IPS-20b (cell line): ENCODE results near the gene NCAPH2.
A peak's percentile ranks its signal among the peaks of the same experiment; 100 is the strongest.

Experiments used
- H3K27ac ChIP-seq: one replicate; pipeline ENCODE4 v1.5.1; 2013; ENCODE audit warnings: low read length
- H3K27me3 ChIP-seq: 2 replicates; pipeline ENCODE4 v1.6.1; 2013; ENCODE audit warnings: mild to moderate bottlenecking, low read length, inconsistent platforms; ENCODE audit not compliant: insufficient read depth
- H3K36me3 ChIP-seq: 2 replicates; pipeline ENCODE4 v1.6.1; 2013; ENCODE audit warnings: low read depth, mild to moderate bottlenecking, inconsistent platforms, low read length, moderate library complexity; ENCODE audit not compliant: insufficient read depth
- H3K4me1 ChIP-seq: 2 replicates; pipeline ENCODE4 v1.6.1; 2013; ENCODE audit warnings: mild to moderate bottlenecking, control low read depth, inconsistent platforms, low read length, moderate library complexity; ENCODE audit not compliant: insufficient read depth
- H3K4me3 ChIP-seq: 2 replicates; pipeline ENCODE4 v1.5.1; 2013; ENCODE audit warnings: mild to moderate bottlenecking, low read length, inconsistent platforms
- H3K9ac ChIP-seq: 2 replicates; pipeline ENCODE4 v1.6.1; 2013; ENCODE audit warnings: low read depth, mild to moderate bottlenecking, inconsistent platforms, low read length, moderate library complexity
- H3K9me3 ChIP-seq: 2 replicates; pipeline ENCODE4 v1.6.1; 2013; ENCODE audit warnings: mild to moderate bottlenecking, low read depth, low read length, inconsistent platforms; ENCODE audit not compliant: insufficient read depth

The NCAPH2 gene

DNA sequence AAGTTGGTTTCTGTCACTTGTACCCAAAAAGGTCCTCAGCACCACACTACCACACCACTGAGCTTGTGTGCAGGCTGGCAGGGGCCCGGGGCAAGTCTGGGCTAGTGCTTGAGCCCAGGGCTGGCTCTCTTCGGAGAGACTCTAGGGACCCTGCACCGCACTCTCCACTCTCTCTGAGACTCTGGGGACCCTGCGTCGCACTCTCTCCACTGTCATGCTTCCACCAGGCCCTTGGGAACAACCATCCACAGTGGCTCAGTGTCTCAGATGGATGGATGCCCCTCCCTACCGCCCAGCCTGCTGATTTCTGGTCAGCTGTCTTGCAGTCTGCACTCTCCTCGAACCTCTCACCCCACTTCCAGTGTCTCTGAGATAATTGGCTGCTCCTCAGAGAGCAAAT, 31.2 kb upstream of the NCAPH2 start:
- H3K4me3 ChIP-seq, result no peak overlapping the region
- H3K9me3 ChIP-seq, result no peaks in the 10 kb centered on the region
- no peaks in the 10 kb centered on the region for H3K36me3 ChIP-seq
- no peak overlapping the region for H3K9ac ChIP-seq
- H3K4me1 ChIP-seq, result peaks cover 11% of the 10 kb centered on the region; the same call in 1 of the 2 replicates
- peaks cover 30% of the 10 kb centered on the region for H3K27me3 ChIP-seq
- no peak overlapping the region for H3K27ac ChIP-seq

DNA sequence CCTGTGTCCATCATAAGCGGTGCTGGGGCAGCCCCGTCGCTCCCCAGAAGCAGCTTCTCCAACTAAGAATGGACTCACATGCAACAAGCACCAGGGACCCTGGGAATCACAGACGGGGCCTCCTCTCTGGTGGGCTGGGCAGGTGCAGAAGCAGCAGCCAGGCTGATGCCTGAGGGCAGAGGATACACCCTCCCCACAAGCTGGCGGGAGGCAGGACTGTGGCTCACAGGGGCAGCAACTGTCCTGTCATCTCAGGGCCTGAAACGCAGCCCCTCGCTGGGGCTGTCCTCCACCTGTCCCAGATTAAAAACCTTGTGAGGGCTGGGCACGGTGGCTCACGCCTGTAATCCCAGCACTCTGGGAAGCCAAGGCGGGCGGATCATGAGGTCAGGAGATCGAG, 30.1 kb upstream of the NCAPH2 start:
- no peak overlapping the region for H3K9ac ChIP-seq
- H3K27ac ChIP-seq, result no peak overlapping the region
- H3K4me3 ChIP-seq, result no peak overlapping the region
- H3K9me3 ChIP-seq, result no peaks in the 10 kb centered on the region
- H3K4me1 ChIP-seq, result peaks cover 11% of the 10 kb centered on the region; the same call in 1 of the 2 replicates
- H3K36me3 ChIP-seq, result no peaks in the 10 kb centered on the region
- peaks cover 34% of the 10 kb centered on the region for H3K27me3 ChIP-seq

DNA sequence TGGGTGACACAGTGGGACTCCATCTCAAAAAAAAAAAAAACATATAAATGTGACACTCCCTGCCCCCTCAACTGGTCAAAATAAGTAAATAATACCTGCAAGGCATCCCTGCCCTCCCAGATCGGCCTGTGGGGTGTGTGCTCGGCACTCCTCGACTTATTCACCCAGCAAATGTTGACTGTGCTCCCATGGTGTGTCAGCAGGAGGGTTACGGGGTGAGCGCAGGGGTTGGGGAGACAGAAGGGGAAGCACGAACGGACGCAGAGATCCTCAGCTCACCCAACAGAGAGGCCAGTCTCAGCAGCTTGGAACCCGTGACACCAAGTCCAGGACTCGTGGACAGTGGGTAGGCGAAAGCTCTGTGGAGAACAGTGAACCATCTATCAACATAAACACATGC, 28.3 kb upstream of the NCAPH2 start:
- no peak overlapping the region for H3K4me3 ChIP-seq
- no peaks in the 10 kb centered on the region for H3K36me3 ChIP-seq
- no peaks in the 10 kb centered on the region for H3K9me3 ChIP-seq
- peaks cover 34% of the 10 kb centered on the region for H3K27me3 ChIP-seq
- peaks cover 5% of the 10 kb centered on the region; the same call in 1 of the 2 replicates for H3K4me1 ChIP-seq
- no peak overlapping the region for H3K27ac ChIP-seq
- H3K9ac ChIP-seq, result no peak overlapping the region

DNA sequence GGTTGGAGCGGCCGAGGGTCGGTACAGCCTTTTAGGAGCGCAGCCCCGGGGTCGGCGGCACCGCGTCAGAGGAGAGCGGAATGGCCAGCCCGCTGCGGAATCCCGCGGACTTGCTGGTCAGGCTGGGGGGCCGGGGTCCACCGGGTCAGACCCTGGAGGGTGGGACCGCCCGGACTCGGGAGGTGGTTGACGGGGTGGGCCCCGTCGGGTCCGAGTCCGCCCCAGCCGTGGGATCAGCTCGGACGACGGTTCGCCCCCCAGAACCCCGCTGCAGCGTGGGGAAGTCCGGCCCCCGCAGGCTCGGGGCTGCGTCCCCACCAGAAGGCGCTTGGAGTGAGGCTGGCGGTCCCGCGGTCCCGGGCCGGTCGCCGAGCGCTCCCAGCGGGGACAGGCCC, 27.0 kb upstream of the NCAPH2 start:
- H3K4me1 ChIP-seq, result no peaks in the 10 kb centered on the region
- peaks cover 34% of the 10 kb centered on the region for H3K27me3 ChIP-seq
- H3K4me3 ChIP-seq, result peak overlapping the region; percentile 68; the same call in 1 of the 2 replicates
- no peaks in the 10 kb centered on the region for H3K9me3 ChIP-seq
- no peak overlapping the region for H3K27ac ChIP-seq
- H3K9ac ChIP-seq, result peak overlapping the region; percentile 45; the same call in 1 of the 2 replicates
- no peaks in the 10 kb centered on the region for H3K36me3 ChIP-seq

DNA sequence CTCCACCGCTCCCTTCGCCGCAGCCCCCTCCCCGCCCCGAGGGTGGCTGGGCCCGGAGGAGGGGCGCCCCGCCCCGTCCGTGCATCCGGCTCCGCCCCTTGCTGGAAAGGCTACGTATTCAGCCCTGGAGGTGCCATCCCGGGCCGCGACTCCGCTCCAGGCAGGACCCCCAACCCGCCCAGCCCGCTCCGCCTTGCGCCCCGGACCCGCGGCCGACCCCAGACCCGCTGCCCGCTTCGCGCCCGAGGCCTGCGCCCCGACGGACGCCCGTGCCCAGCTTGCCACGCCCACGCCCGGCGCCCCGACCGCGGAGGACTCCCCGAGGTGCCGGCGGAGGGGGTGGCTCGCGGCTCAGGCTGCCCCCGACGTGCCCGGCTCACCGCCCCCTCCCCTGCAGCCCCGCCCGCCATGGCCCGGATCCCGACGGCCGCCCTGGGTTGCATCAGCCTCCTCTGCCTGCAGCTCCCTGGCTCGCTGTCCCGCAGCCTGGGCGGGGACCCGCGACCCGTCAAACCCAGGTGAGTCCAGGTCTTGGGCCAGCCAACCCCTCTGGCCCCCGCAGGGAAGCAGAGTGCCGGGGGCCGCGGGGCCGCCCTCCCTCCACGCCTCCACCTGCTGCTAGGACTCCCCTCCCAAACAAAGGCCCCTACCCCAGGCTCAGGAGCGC, 26.5 kb upstream of the NCAPH2 start, which contains the start of gene ADM2:
Gene ADM2, plus strand, starts transcription at position 104 of the 667 bp plus-strand sequence. Its CDS starts 305 bp downstream, at position 409.
- no peaks in the 10 kb centered on the region for H3K36me3 ChIP-seq
- H3K4me3 ChIP-seq, result peak within 1 kb of the TSS; percentile 68
- H3K27ac ChIP-seq, result no peak within 1 kb of the TSS
- H3K9me3 ChIP-seq, result no peaks in the 10 kb centered on the region
- no peaks in the 10 kb centered on the region for H3K4me1 ChIP-seq
- H3K9ac ChIP-seq, result peak within 1 kb of the TSS; percentile 70; the same call in 1 of the 2 replicates
- peaks cover 34% of the 10 kb centered on the region for H3K27me3 ChIP-seq

DNA sequence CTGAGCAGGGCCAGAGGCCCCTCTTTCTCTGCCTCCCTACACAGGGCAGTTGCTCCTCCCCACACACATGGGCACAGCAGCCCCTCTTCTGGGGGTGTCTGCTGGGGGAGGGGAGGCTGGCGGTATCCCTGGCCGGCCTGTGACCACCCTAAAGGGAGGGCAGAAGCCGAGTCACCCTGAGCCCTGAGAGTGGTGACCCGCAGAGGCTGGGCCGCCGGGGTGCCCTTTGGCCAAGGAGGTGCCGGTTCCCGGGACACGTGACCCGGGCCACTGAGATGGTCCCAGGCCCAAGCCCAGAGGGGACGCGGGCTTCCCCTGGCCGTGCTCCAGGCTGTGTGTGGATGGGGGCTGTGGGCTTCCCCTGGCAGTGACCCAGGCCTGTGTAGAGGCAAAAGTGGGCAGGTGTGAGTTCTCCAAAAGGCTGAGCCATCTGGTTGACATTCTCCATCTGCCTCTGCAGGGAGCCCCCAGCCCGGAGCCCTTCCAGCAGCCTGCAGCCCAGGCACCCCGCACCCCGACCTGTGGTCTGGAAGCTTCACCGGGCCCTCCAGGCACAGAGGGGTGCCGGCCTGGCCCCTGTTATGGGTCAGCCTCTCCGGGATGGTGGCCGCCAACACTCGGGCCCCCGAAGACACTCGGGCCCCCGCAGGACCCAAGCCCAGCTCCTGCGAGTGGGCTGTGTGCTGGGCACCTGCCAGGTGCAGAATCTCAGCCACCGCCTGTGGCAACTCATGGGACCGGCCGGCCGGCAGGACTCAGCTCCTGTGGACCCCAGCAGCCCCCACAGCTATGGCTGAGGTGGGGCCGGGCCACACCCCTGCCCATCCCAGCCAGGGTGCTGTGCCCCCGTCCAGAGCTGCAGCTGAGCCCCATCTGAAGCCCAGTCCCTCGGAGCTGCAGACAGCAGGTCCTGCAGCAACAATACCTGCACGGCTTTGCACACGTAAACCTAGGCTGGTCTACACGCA, 25.6 kb upstream of the NCAPH2 start:
- Histone ChIP-seq H3K9ac (peak overlapping the region; percentile 70; the same call in 1 of the 2 replicates), H3K4me3 (peak overlapping the region; percentile 68)

DNA sequence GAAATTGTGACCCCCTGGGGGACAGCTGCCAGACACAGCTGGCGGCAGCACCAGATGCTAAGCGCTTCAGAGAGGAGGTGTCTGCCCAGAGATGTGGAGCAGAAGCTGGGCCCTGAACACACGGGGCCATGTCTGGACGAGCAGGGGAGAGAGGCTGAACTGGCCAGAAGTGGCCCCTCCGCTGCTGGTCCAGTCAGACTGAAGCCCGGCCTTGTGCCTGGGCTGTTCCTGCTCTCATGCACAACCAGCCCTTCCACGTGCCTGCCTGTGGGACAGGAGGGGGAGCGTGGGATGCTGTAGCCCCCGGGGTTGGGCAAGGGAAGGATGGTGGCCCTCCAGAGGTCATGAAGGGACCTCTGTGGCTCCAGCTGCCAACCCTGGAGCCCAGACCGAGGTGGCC, 24.9 kb upstream of the NCAPH2 start:
- H3K36me3 ChIP-seq, result no peaks in the 10 kb centered on the region
- no peak overlapping the region for H3K4me3 ChIP-seq
- H3K4me1 ChIP-seq, result no peaks in the 10 kb centered on the region
- H3K9me3 ChIP-seq, result no peaks in the 10 kb centered on the region
- H3K27ac ChIP-seq, result no peak overlapping the region
- no peak overlapping the region for H3K9ac ChIP-seq
- H3K27me3 ChIP-seq, result peaks cover 34% of the 10 kb centered on the region

More for the DNA sequence above, 25.6 kb upstream of the NCAPH2 start:
- no peaks in the 10 kb centered on the region for H3K36me3 ChIP-seq
- no peaks in the 10 kb centered on the region for H3K4me1 ChIP-seq
- no peak overlapping the region for H3K27ac ChIP-seq
- H3K9me3 ChIP-seq, result no peaks in the 10 kb centered on the region
- peaks cover 34% of the 10 kb centered on the region for H3K27me3 ChIP-seq

DNA sequence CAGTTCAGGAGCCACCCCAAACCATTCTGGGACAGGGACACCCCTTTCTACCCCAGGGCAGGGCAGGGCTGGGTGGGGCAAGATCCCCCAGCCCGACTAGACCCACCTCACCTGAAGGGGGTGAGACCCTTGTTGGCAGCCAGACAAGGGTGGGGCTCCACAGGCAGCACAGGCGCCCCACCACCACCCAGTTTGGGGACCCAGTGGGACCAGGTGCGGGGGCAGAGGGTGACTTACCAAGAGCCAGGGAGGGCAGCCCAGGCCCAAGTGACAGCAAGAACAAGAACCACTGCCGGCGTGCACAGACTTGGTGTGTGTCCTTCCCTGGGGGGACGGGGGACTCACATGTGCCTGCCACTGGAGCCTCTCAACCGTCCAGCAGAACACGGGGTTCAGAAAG, 24.5 kb upstream of the NCAPH2 start:
- Histone ChIP-seq H3K27ac (no peak overlapping the region), H3K36me3 (no peaks in the 10 kb centered on the region), H3K4me1 (no peaks in the 10 kb centered on the region), H3K4me3 (no peak overlapping the region), H3K27me3 (peaks cover 33% of the 10 kb centered on the region), H3K9ac (no peak overlapping the region), H3K9me3 (no peaks in the 10 kb centered on the region)

DNA sequence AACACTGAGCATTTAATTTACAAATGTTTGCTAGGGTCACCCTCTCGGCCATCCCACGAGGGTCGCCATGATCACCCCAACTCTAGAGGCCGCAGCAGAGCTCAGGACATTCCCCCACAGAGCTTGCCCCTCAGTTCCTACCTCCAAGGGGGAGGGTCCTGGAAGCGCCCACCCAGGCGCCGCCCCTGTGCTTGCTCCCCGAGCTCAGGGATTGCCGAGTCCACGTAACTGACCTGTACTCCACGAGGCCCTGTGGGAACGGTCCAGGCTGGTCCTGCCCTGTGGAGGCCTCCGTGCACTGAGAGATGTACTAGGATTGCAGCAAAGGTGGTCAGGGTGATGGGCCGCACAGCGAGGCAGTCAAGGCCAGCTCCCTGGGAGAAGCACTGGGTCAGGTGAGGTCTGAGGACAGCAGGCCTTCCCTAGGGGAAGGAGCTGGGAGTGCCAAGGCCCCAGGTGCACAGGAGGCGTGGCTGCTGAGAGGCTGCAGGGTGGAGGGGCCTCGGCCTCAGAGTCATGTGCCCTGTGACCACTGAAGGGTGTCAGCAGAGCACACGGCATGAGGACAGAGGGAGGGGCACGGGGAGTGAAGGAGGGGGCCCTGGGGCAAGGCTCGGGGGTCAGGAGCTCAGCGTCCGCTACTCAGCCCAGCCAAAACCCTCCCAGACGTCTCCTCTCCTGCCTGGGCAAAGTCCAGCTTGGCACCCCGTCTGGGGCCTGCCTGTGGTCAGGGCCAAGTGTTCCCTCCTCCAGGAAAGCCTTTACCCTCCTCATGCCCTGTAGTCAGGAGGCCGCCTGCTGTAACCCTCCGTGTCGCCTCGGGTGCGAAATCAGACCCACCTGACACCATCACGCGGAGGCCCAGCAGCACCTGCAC, 23.8 kb upstream of the NCAPH2 start:
- peaks cover 26% of the 10 kb centered on the region for H3K27me3 ChIP-seq
- no peaks in the 10 kb centered on the region for H3K4me1 ChIP-seq
- no peak overlapping the region for H3K9ac ChIP-seq
- H3K27ac ChIP-seq, result no peak overlapping the region
- H3K9me3 ChIP-seq, result no peaks in the 10 kb centered on the region
- no peak overlapping the region for H3K4me3 ChIP-seq
- no peaks in the 10 kb centered on the region for H3K36me3 ChIP-seq

DNA sequence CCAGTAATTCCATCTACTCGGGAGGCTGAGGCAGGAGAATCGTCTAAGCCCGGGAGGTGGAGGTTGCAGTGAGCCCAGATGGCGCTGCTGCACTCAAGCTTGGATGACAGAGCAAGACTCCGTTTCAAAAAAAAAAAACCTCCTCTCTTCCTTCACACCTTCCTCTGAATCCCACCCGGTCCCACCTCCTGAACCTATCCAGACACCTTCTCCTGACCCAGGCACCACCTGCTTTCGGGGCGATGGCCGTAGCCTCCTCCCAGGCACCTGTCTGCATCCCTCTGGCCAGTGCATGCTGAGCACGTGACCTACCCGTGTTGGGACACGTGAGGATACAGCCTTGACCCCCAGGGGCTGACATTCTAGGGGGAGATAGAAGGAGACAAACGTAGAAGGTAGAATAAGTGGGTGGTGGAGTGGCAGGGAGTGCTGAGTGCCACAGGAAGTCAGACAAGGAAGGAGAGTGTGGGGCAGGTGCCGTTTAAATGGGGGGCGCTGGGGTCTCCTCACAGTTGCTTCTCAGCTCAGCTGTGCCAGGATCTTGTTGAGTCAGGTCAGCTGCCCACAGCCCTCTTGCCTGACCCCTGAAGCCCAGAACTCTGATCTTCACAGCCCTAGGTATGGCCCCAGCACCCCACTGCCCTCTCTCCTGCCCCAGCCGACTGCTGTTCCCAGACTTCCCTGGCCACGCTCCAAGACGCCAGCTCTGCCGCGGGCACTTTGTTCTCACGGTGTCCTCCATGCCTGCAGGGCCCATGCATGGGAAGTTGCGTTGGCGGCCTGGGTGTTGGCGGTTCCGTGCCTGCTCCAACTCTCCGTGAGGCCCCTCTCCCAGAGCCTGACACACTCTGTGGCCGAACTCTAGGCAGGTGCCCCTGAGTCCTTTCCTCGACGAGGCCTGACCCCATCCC, 22.5 kb upstream of the NCAPH2 start:
- H3K27me3 ChIP-seq, result peaks cover 13% of the 10 kb centered on the region
- no peak overlapping the region for H3K9ac ChIP-seq
- H3K4me3 ChIP-seq, result no peak overlapping the region
- H3K36me3 ChIP-seq, result no peaks in the 10 kb centered on the region
- H3K9me3 ChIP-seq, result no peaks in the 10 kb centered on the region
- no peak overlapping the region for H3K27ac ChIP-seq
- H3K4me1 ChIP-seq, result no peaks in the 10 kb centered on the region
